K562 (cell line): Measurements from ENCODE around the gene FOXO3. TPM values are rescaled to one million over a fixed set of nuclear protein-coding genes. Genes with fewer than 3 reads are reported as not detected.

Experiments used
- ATAC-seq: fragments of 200-7000 bp; cut with Tn5 transposase; 3 replicates; pipeline ENCODE4 v1.9.1; 2020; ENCODE audit warnings: moderate library complexity
- BruUV-seq: library from RNA; stranded (reverse); fragments of 400-500 nt; replicated peaks from 2 replicates; lab custom pipeline; 2021; lab: Mats Ljungman, UMichigan
- CTCF ChIA-PET: fragments of 300-600 bp; formaldehyde crosslinking; extraction: SDS; loops from one replicate; lab custom pipeline; 2021; ENCODE audit warnings: low intra/inter-chr PET ratio; lab: Yijun Ruan, JAX
- POLR2A ChIA-PET: fragments of 300-600, 350-650 bp; sonication (Branson Sonifier 250); formaldehyde crosslinking; extraction: SDS; loops from one replicate; lab custom pipeline; 2021; ENCODE audit warnings: antibody characterized with exemption, inconsistent platforms; lab: Yijun Ruan, JAX
- DNase-seq, 4 experiments: peaks; one replicate each; pipeline versions ENCODE4 v3.0.0 to v3.0.0-alpha.2; 2011 to 2018; ENCODE audit warnings: low spot score in 3 of 4, mixed read lengths in 3 of 4; ENCODE audit errors: extremely low read depth in 1 of 4
- FAIRE-seq: peaks from 2 replicates; lab custom pipeline; 2011; peaks lifted over from hg19 to GRCh38; lab: Jason Lieb, UNC
- H2AFZ ChIP-seq: 2 replicates; pipeline ENCODE4 v1.6.0; 2011; ENCODE audit warnings: low read depth, low read length, control low read depth, inconsistent platforms
- H3K27ac ChIP-seq: fragments of 200-600 bp; 3 replicates; pipeline ENCODE4 v1.8.0; 2011; ENCODE audit warnings: low read depth, mild to moderate bottlenecking, control low read depth, inconsistent platforms, low read length, moderate library complexity, mixed read lengths; ENCODE audit errors: extremely low read depth
- H3K27me3 ChIP-seq, 2 experiments: fragments of 300-600 bp in 1 of 2; 2 replicates in 1 of 2; 3 replicates in 1 of 2; pipeline versions ENCODE4 v1.6.0 to v1.8.0; 2011; ENCODE audit warnings: inconsistent platforms in 2 of 2, low read length in 2 of 2, mild to moderate bottlenecking in 1 of 2, mixed read lengths in 1 of 2, moderate library complexity in 1 of 2; ENCODE audit not compliant: control insufficient read depth in 2 of 2, insufficient read depth in 2 of 2
- H3K36me3 ChIP-seq: fragments of 300-600 bp; 3 replicates; pipeline ENCODE4 v1.8.0; 2011; ENCODE audit warnings: mild to moderate bottlenecking, low read length, inconsistent platforms; ENCODE audit not compliant: control insufficient read depth, insufficient read depth
- H3K4me1 ChIP-seq, 2 experiments: fragments of 200-600 bp in 1 of 2; replicated peaks in 1 of 2; 2 replicates in 1 of 2; 3 replicates in 1 of 2; pipeline versions ENCODE4 v1.5.1 to v1.8.0; 2011; ENCODE audit warnings: inconsistent platforms in 2 of 2, low read length in 2 of 2, mild to moderate bottlenecking in 1 of 2, mixed read lengths in 1 of 2, moderate library complexity in 1 of 2; ENCODE audit not compliant: control insufficient read depth in 2 of 2, insufficient read depth in 2 of 2
- H3K4me2 ChIP-seq: 2 replicates; pipeline ENCODE4 v1.6.1; 2011; ENCODE audit warnings: low read length, control low read depth, inconsistent platforms, mixed read lengths; ENCODE audit not compliant: insufficient read depth
- H3K4me3 ChIP-seq: fragments of 200-600 bp; sonication (generic), shearing (Covaris generic); 2 replicates; pipeline ENCODE4 v1.5.1; 2016; ENCODE audit warnings: control low read depth, inconsistent platforms
- H3K79me2 ChIP-seq: fragments of 200-600 bp; 3 replicates; pipeline ENCODE4 v1.8.0; 2011; ENCODE audit warnings: low read length, inconsistent platforms; ENCODE audit not compliant: control insufficient read depth, insufficient read depth
- H3K9ac ChIP-seq, 2 experiments: 2 replicates each; pipeline versions ENCODE4 v1.6.0 to v1.6.1; 2011; ENCODE audit warnings: low read depth in 2 of 2, low read length in 2 of 2, control low read depth in 1 of 2, inconsistent platforms in 1 of 2, mild to moderate bottlenecking in 1 of 2, mixed read lengths in 1 of 2; ENCODE audit not compliant: insufficient read depth in 1 of 2
- H3K9me1 ChIP-seq: one replicate; pipeline ENCODE4 v1.6.0; 2011; ENCODE audit warnings: inconsistent platforms, mild to moderate bottlenecking, low read length, moderate library complexity; ENCODE audit not compliant: control insufficient read depth, insufficient read depth
- H3K9me3 ChIP-seq: replicated peaks from 2 replicates; pipeline ENCODE4 v1.5.1; 2011; ENCODE audit warnings: low read depth, low read length, inconsistent platforms; ENCODE audit not compliant: control insufficient read depth, insufficient read depth
- H4K20me1 ChIP-seq: replicated peaks from 2 replicates; pipeline ENCODE4 v1.6.1; 2011; ENCODE audit warnings: low read length, inconsistent platforms, mixed read lengths; ENCODE audit not compliant: control insufficient read depth, insufficient read depth
- BCLAF1 ChIP-seq, 2 experiments: fragments of 450-650 bp in 1 of 2; IDR thresholded peaks; 2 replicates each; pipeline ENCODE4 v1.6.1; 2011 to 2017; ENCODE audit warnings: low read depth in 2 of 2, antibody characterized with exemption in 1 of 2, borderline replicate concordance in 1 of 2, low read length in 1 of 2, mild to moderate bottlenecking in 1 of 2, mixed read lengths in 1 of 2; ENCODE audit not compliant: control insufficient read depth in 1 of 2
- BRCA1 ChIP-seq, 2 experiments: fragments of 450-650 bp in 1 of 2; sonication (generic) in 1 of 2; formaldehyde crosslinking in 1 of 2; IDR thresholded peaks; 2 replicates each; pipeline versions ENCODE4 v1.5.0 to v1.6.1; 2017 to 2020; ENCODE audit warnings: mild to moderate bottlenecking in 1 of 2, missing genetic modification reagents in 1 of 2
- CHD1 ChIP-seq: fragments of 200-600 bp; sonication (generic); IDR thresholded peaks from one replicate; pipeline ENCODE4 v1.6.1; 2012; ENCODE audit warnings: mild to moderate bottlenecking, moderate library complexity, low read length, inconsistent platforms
- GATAD2B ChIP-seq: fragments of 450-650 bp; IDR thresholded peaks from 2 replicates; pipeline ENCODE4 v1.6.1; 2017; ENCODE audit warnings: mild to moderate bottlenecking, borderline replicate concordance
- NR2C2 ChIP-seq, 2 experiments: fragments of 200-800 bp in 1 of 2; sonication (Bioruptor generic) in 1 of 2; sonication (generic) in 1 of 2; formaldehyde crosslinking in 1 of 2; IDR thresholded peaks; 2 replicates each; pipeline versions ENCODE4 v1.6.1 to v1.8.0; 2016 to 2022; ENCODE audit warnings: mild to moderate bottlenecking in 1 of 2, missing compliant biosample characterization in 1 of 2, missing genetic modification characterization in 1 of 2, missing genetic modification reagents in 1 of 2
- SNIP1 ChIP-seq: fragments of 450-650 bp; IDR thresholded peaks from 2 replicates; pipeline ENCODE4 v1.7.1; 2017; ENCODE audit warnings: low read depth, mild to moderate bottlenecking
- TEAD2 ChIP-seq: fragments of 450-650 bp; IDR thresholded peaks from 2 replicates; pipeline ENCODE4 v1.6.1; 2016; ENCODE audit warnings: missing genetic modification characterization, control low read depth, missing compliant biosample characterization
- ZNF134 ChIP-seq: fragments of 250-450 bp; sonication (Bioruptor Pico); conservative IDR thresholded peaks from 2 replicates; pipeline ENCODE4 v1.4.0; 2020
- WGBS: fragments of 100-300 bp; shearing (Covaris generic); methylation state at CpG from one replicate; pipeline ENCODE4 v1.1.6; 2016; ENCODE audit warnings: low coverage, mixed read lengths; ENCODE audit not compliant: insufficient coverage; ENCODE audit errors: missing lambda C conversion rate; 5-methylcytosine and 5-hydroxymethylcytosine counted together
- in situ Hi-C: fragments of 300-500 bp; cut with MboI; formaldehyde crosslinking; loops from 4 replicates; pipeline ENCODE4 v1.15.0; 2018; ENCODE audit warnings: inconsistent platforms, mixed read lengths
- intact Hi-C: fragments of 100-400 bp; cut with micrococcal nuclease; formaldehyde crosslinking; loops from 2 replicates; pipeline ENCODE4 v1.14.2; 2022
- polyA plus RNA-seq, 8 experiments: library from polyadenylated mRNA; depleted of rRNA in 4 of 8; stranded (reverse) in 5 of 8; unstranded in 3 of 8; fragments of >200 nt; fragmentation: Nextera tagmentation in 2 of 8; fragmentation: Illumina TruSeq in 1 of 8; extraction: Ambion mirVana in 2 of 8; extraction: Trizol in 1 of 8; gene quantifications; 2 replicates each; pipeline versions ENCODE4 v1.2.1 to v1.2.3, GENCODE V29; 2011 to 2014; ENCODE audit warnings: inconsistent platforms in 1 of 8, missing spikeins in 1 of 8
- total RNA-seq, 7 experiments: library from RNA; depleted of rRNA in 6 of 7; stranded (reverse); fragments of >200 nt in 6 of 7; fragmentation: Illumina TruSeq in 2 of 7; extraction: Trizol in 2 of 7; gene quantifications; 2 replicates each; pipeline versions ENCODE4 v1.2.1 to v1.2.3, GENCODE V29; 2011 to 2021; ENCODE audit warnings: low replicate concordance in 1 of 7

The FOXO3 gene
- total and polyA plus RNA-seq, 9 of the 15 experiments (the other 6 are each of a cell fraction or from before 2014, with no cell fraction given) = 3.0 to 14.6 (median 6.0) TPM

GRCh38 chr6:108669673-108670072 lies 109.0 kb downstream of the FOXO3 start:
- in situ Hi-C loops (no loop called here), intact Hi-C loops (no loop called here)
- H3K27me3 ChIP-seq = no peaks in the 10 kb centered on the region
- no peaks in the 10 kb centered on the region for H3K79me2 ChIP-seq
- TF ChIP-seq GATAD2B (no peak), SNIP1 (no peak), NR2C2 (CRISPR knock-in tag; IDR thresholded peaks at IDR 0.05) (no peak), NR2C2 (tag; IDR thresholded peaks at IDR 0.05) (no peak), TEAD2 (tag) (no peak), CHD1 (no peak), BCLAF1 (IDR thresholded peaks at IDR 0.05; ENCODE audit: borderline replicate concordance in 1 of 2, control insufficient read depth in 1 of 2, low read depth in 2 of 2, low read length in 1 of 2) (no peak), ZNF134 (CRISPR knock-in tag) (no peak), BRCA1 (IDR thresholded peaks at IDR 0.05) (no peak), BRCA1 (CRISPR knock-in tag; IDR thresholded peaks at IDR 0.05) (no peak)
- 0 out of 3 replicates have a peak, but pooled peaks cover 3% of the 10 kb centered on the region for H3K36me3 ChIP-seq
- ATAC-seq = no peak
- CTCF ChIA-PET = no interaction called here
- no peak overlapping the region for H2AFZ ChIP-seq
- no peak overlapping the region for H3K9ac ChIP-seq
- FAIRE-seq = no peak
- H3K9me1 ChIP-seq = no peaks in the 10 kb centered on the region
- 67% methylated on average over 1 of the region's 1 CpG for WGBS
- no TSS peak for BruUV-seq
- no peak for DNase-seq
- no peaks in the 10 kb centered on the region; a peak in 2 of 5 replicates for H3K4me1 ChIP-seq
- H3K4me3 ChIP-seq = no peak overlapping the region
- H4K20me1 ChIP-seq = peaks cover 23% of the 10 kb centered on the region; the same call in 1 of the 2 replicates
- no peaks in the 10 kb centered on the region for H3K9me3 ChIP-seq
- H3K4me2 ChIP-seq = no peak overlapping the region
- POLR2A ChIA-PET = no interaction called here
- H3K27ac ChIP-seq = no peak overlapping the region
